HG02938 (cell line): ENCODE results near the gene HLF.

ENCODE experiments used
- ATAC-seq: cut with Tn5 transposase; IDR thresholded peaks from one replicate; pipeline ENCODE4 v1.9.1; 2021; ENCODE audit warnings: mild to moderate bottlenecking, moderate library complexity; ENCODE audit not compliant: unreplicated experiment

The HLF gene

GRCh38 chr17:55288356-55289105 lies 23.8 kb downstream of the HLF start:
- no peak for ATAC-seq

GRCh38 chr17:55289106-55289446 lies 24.3 kb downstream of the HLF start:
- no peak for ATAC-seq

GRCh38 chr17:55289978-55290377 lies 25.2 kb downstream of the HLF start:
- no peak for ATAC-seq

GRCh38 chr17:55290492-55291113 lies 25.8 kb downstream of the HLF start:
- no peak for ATAC-seq

- ATAC-seq = no peak
Observed at GRCh38 chr17:55291114-55291507, 26.4 kb downstream of the HLF start.

- no peak for ATAC-seq
Observed at GRCh38 chr17:55292094-55292493, 27.3 kb downstream of the HLF start.

GRCh38 chr17:55294042-55294751 lies 29.4 kb downstream of the HLF start:
- no peak for ATAC-seq

- ATAC-seq = peak; percentile 88
Observed at GRCh38 chr17:55295411-55296170, 30.8 kb downstream of the HLF start.

GRCh38 chr17:55296171-55296695 lies 31.5 kb downstream of the HLF start:
- ATAC-seq = no peak

- no peak for ATAC-seq
Observed at GRCh38 chr17:55296699-55297098, 31.9 kb downstream of the HLF start.

- no peak for ATAC-seq
Observed at GRCh38 chr17:55298111-55298730, 33.5 kb downstream of the HLF start.

- ATAC-seq = no peak
Observed at GRCh38 chr17:55299162-55299838, 34.5 kb downstream of the HLF start.

- no peak for ATAC-seq
Observed at GRCh38 chr17:55299890-55300289, 35.1 kb downstream of the HLF start.

- ATAC-seq = no peak
Observed at GRCh38 chr17:55300479-55301290, 35.9 kb downstream of the HLF start.

GRCh38 chr17:55301521-55302406 lies 37.0 kb downstream of the HLF start:
- no peak for ATAC-seq

GRCh38 chr17:55302407-55302787 lies 37.6 kb downstream of the HLF start:
- no peak for ATAC-seq

GRCh38 chr17:55303008-55303493 lies 38.3 kb downstream of the HLF start:
- ATAC-seq = no peak

GRCh38 chr17:55303701-55304145 lies 39.0 kb downstream of the HLF start:
- ATAC-seq = no peak
